MM.1S (cell line): ENCODE measurements around the gene CNKSR3.

ENCODE experiments used
- CTCF ChIP-seq: fragments of 300-600 bp; sonication (generic); IDR thresholded peaks from 2 replicates; pipeline ENCODE4 v1.5.1; 2016; ENCODE audit warnings: antibody characterized with exemption, low read length, mixed read lengths
- EZH2 ChIP-seq: fragments of 300-600 bp; sonication (generic); optimal IDR thresholded peaks from 2 replicates; pipeline ENCODE3; 2017; ENCODE audit warnings: low read depth, mild to moderate bottlenecking, antibody characterized with exemption, low read length, mixed read lengths
- EZH2phosphoT487 ChIP-seq: fragments of 300-600 bp; sonication (generic); IDR thresholded peaks from 2 replicates; pipeline ENCODE4 v1.6.1; 2018; ENCODE audit warnings: antibody characterized with exemption, low read length

- TF ChIP-seq CTCF (no peak), EZH2phosphoT487 (no peak), EZH2 (no peak)
Observed at GRCh38 chr6:154394571-154394970, 115.9 kb downstream of the CNKSR3 start.
